Hepatocyte (in vitro differentiated cells): ENCODE data around the gene GTSF1L.

ENCODE experiments used
- EZH2 ChIP-seq: fragments of 200-600 bp; sonication (generic); IDR thresholded peaks from 2 replicates; pipeline ENCODE4 v1.6.1; 2016; ENCODE audit warnings: antibody characterized with exemption, mild to moderate bottlenecking, borderline replicate concordance
- EZH2phosphoT487 ChIP-seq: fragments of 200-600 bp; sonication (generic); IDR thresholded peaks from one replicate; pipeline ENCODE4 v1.6.1; 2018; ENCODE audit warnings: antibody characterized with exemption, mild to moderate bottlenecking, low read depth, moderate library complexity; ENCODE audit not compliant: unreplicated experiment, severe bottlenecking
- TF ChIP-seq, protein P1 (sequence below): fragments of 200-600 bp; sonication (generic); IDR thresholded peaks from 2 replicates; pipeline ENCODE4 v1.5.1; 2016; ENCODE audit warnings: antibody characterized with exemption, mild to moderate bottlenecking; ENCODE audit not compliant: poor library complexity

DNA sequence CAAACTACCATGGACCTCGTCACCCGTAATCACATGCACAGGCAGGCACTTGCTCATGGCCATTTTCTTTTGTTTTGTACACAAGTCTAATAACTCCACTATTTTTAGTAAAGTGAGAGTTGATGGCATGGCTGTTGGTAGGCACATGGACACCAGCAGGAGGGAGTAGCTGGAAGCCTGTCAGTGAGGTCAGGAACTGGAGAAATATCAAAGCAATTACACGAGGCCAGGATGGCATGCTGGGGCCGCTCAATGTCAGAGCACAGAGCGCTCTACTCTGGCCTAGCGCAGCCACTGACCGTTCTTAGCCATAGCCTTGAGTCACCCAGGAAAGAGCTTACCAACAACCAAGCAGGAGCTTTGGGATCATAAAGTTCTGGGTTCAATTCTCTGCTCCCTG, 36.1 kb upstream of the GTSF1L start:
- TF ChIP-seq, protein P1, sequence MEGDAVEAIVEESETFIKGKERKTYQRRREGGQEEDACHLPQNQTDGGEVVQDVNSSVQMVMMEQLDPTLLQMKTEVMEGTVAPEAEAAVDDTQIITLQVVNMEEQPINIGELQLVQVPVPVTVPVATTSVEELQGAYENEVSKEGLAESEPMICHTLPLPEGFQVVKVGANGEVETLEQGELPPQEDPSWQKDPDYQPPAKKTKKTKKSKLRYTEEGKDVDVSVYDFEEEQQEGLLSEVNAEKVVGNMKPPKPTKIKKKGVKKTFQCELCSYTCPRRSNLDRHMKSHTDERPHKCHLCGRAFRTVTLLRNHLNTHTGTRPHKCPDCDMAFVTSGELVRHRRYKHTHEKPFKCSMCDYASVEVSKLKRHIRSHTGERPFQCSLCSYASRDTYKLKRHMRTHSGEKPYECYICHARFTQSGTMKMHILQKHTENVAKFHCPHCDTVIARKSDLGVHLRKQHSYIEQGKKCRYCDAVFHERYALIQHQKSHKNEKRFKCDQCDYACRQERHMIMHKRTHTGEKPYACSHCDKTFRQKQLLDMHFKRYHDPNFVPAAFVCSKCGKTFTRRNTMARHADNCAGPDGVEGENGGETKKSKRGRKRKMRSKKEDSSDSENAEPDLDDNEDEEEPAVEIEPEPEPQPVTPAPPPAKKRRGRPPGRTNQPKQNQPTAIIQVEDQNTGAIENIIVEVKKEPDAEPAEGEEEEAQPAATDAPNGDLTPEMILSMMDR = no peak
- TF ChIP-seq EZH2 (no peak), EZH2phosphoT487 (no peak)
